Left renal pelvis (tissue), 4 donors: ENCODE results near the gene PLEKHD1. TPM values are rescaled to one million over a fixed set of nuclear protein-coding genes. Genes with fewer than 3 reads are reported as not detected.
"Not testable (repeated sequence)": the region's sequence is repeated elsewhere in the genome, so short reads cannot be mapped to it uniquely, and the experiment has no call there.

Experiments used
- DNase-seq, 4 donors: peaks; one replicate each; pipeline ENCODE4 v3.0.0-alpha.2; 2013; ENCODE audit warnings: low read depth in 4 of 4, low spot score in 3 of 4
- polyA plus RNA-seq, 4 donors: library from polyadenylated mRNA; unstranded; fragments of 120-200 nt; gene quantifications; one replicate each; pipeline ENCODE4 v1.2.1, GENCODE V29; 2013; ENCODE audit not compliant: insufficient read length in 4 of 4

The PLEKHD1 gene
- polyA plus RNA-seq: 1 to 10 TPM in 3 of 4 donors, under 1 TPM in 1; 0.31 to 5.9 (median 4.6) TPM

GRCh38 chr14:69484444-69485314 lies at the start of gene PLEKHD1:
Gene PLEKHD1, plus strand, starts transcription at chr14:69484728. Its CDS starts 238 bp downstream, at chr14:69484966.
- no peak for DNase-seq

- no peak for DNase-seq
These were observed 44.8 kb upstream of the PLEKHD1 start for GRCh38 chr14:69439521-69440270.

GRCh38 chr14:69441948-69442347 lies 42.6 kb upstream of the PLEKHD1 start:
- DNase-seq: no peak

- no peak for DNase-seq
These were observed 41.2 kb upstream of the PLEKHD1 start for GRCh38 chr14:69443296-69443805.

- DNase-seq: no peak
These were observed 35.3 kb upstream of the PLEKHD1 start for GRCh38 chr14:69449216-69449615.

- DNase-seq: no peak
These were observed 32.6 kb upstream of the PLEKHD1 start for GRCh38 chr14:69451941-69452340.

GRCh38 chr14:69458350-69458749 lies 26.2 kb upstream of the PLEKHD1 start:
- DNase-seq: no peak

GRCh38 chr14:69459122-69459521 lies 25.4 kb upstream of the PLEKHD1 start:
- no peak for DNase-seq

- peak in 2 of 4 donors; percentile 52 to 61 for DNase-seq
These were observed 24.3 kb upstream of the PLEKHD1 start for GRCh38 chr14:69460093-69460701.

- DNase-seq: no peak
These were observed 20.1 kb upstream of the PLEKHD1 start for GRCh38 chr14:69464379-69464778.

GRCh38 chr14:69464829-69465228 lies 19.7 kb upstream of the PLEKHD1 start:
- DNase-seq: no peak

- DNase-seq: no peak
These were observed 15.6 kb upstream of the PLEKHD1 start for GRCh38 chr14:69468949-69469348.

GRCh38 chr14:69471436-69471835 lies 13.1 kb upstream of the PLEKHD1 start:
- DNase-seq: no peak

GRCh38 chr14:69471916-69472315 lies 12.6 kb upstream of the PLEKHD1 start:
- no peak for DNase-seq

- no peak for DNase-seq
These were observed 11.3 kb upstream of the PLEKHD1 start for GRCh38 chr14:69473260-69473659.

- no peak for DNase-seq
These were observed 10.6 kb upstream of the PLEKHD1 start for GRCh38 chr14:69473946-69474345.

GRCh38 chr14:69475194-69475818 lies 9.2 kb upstream of the PLEKHD1 start:
- DNase-seq: no peak

- not testable (repeated sequence) for DNase-seq
These were observed 7.6 kb upstream of the PLEKHD1 start for GRCh38 chr14:69476824-69477450.

GRCh38 chr14:69478055-69478454 lies 6.5 kb upstream of the PLEKHD1 start:
- DNase-seq: not testable (repeated sequence)

GRCh38 chr14:69479696-69480095 lies 4.8 kb upstream of the PLEKHD1 start:
- no peak for DNase-seq
